ENCODE measurements around the gene GREB1L. TPM values are rescaled to one million over a fixed set of nuclear protein-coding genes. Genes with fewer than 3 reads are reported as not detected.
A peak's percentile ranks its signal among the peaks of the same experiment; 100 is the strongest.
"Not testable (repeated sequence)": the region's sequence is repeated elsewhere in the genome, so short reads cannot be mapped to it uniquely, and the experiment has no call there.

Gene GREB1L
- total RNA-seq, 6 experiments from 2014 or later: 1.9 to 10.8 (median 2.3) TPM

- H3K9me3 Mint-ChIP-seq: no peaks in the 10 kb centered on the region
- peak; percentile 21 for DNase-seq
- no peaks in the 10 kb centered on the region for H3K36me3 Mint-ChIP-seq (ENCODE audit: low read depth)
- H3K4me3 Mint-ChIP-seq: no peak overlapping the region
- peaks cover 32% of the 10 kb centered on the region for H3K4me1 Mint-ChIP-seq (ENCODE audit: low read depth)
- H3K27me3 Mint-ChIP-seq (ENCODE audit: insufficient read depth): no peaks in the 10 kb centered on the region; the same call in 1 of the 2 replicates
- peak overlapping the region; percentile 0; the same call in 1 of the 2 replicates for H3K27ac Mint-ChIP-seq
- no peak for TF ChIP-seq CTCF (IDR thresholded peaks at IDR 0.05)
These were observed 72.7 kb downstream of the GREB1L start for GRCh38 chr18:21314724-21315123.

GRCh38 chr18:21315126-21315525 is 73.1 kb downstream of the GREB1L start:
- H3K4me1 Mint-ChIP-seq (ENCODE audit: low read depth): peaks cover 32% of the 10 kb centered on the region
- H3K9me3 Mint-ChIP-seq: not testable (repeated sequence)

GRCh38 chr18:21315741-21316197 is 73.7 kb downstream of the GREB1L start:
- TF ChIP-seq CTCF (IDR thresholded peaks at IDR 0.05): no peak
- Mint-ChIP-seq H3K4me1 (ENCODE audit: low read depth) (peaks cover 32% of the 10 kb centered on the region), H3K27me3 (ENCODE audit: insufficient read depth) (no peaks in the 10 kb centered on the region; the same call in 1 of the 2 replicates), H3K36me3 (ENCODE audit: low read depth) (no peaks in the 10 kb centered on the region), H3K4me3 (no peak overlapping the region), H3K9me3 (no peaks in the 10 kb centered on the region), H3K27ac (peak overlapping the region; percentile 54; the same call in 1 of the 2 replicates)
- no peak for DNase-seq

More at GRCh38 chr18:21315126-21315525, 73.1 kb downstream of the GREB1L start:
- not testable (repeated sequence) for H3K27me3 Mint-ChIP-seq (ENCODE audit: insufficient read depth); DNase-seq; H3K27ac Mint-ChIP-seq; H3K36me3 Mint-ChIP-seq (ENCODE audit: low read depth); H3K4me3 Mint-ChIP-seq

GRCh38 chr18:21316296-21316695 is 74.3 kb downstream of the GREB1L start:
- no peak for DNase-seq
- Mint-ChIP-seq H3K4me1 (ENCODE audit: low read depth) (peaks cover 32% of the 10 kb centered on the region), H3K27ac (peak overlapping the region; percentile 54; the same call in 1 of the 2 replicates), H3K9me3 (no peaks in the 10 kb centered on the region), H3K36me3 (ENCODE audit: low read depth) (no peaks in the 10 kb centered on the region), H3K27me3 (ENCODE audit: insufficient read depth) (no peaks in the 10 kb centered on the region; the same call in 1 of the 2 replicates), H3K4me3 (no peak overlapping the region)
- no peak for TF ChIP-seq CTCF (IDR thresholded peaks at IDR 0.05)

GRCh38 chr18:21321711-21322110 is 79.7 kb downstream of the GREB1L start:
- Mint-ChIP-seq H3K9me3 (no peaks in the 10 kb centered on the region), H3K4me1 (ENCODE audit: low read depth) (peaks cover 7% of the 10 kb centered on the region; the same call in 1 of the 2 replicates)

More at GRCh38 chr18:21321711-21322110, 79.7 kb downstream of the GREB1L start:
- Mint-ChIP-seq H3K27ac (no peak overlapping the region; the same call in 1 of the 2 replicates), H3K4me3 (peak overlapping the region; percentile 65; the same call in 1 of the 2 replicates), H3K36me3 (ENCODE audit: low read depth) (no peaks in the 10 kb centered on the region), H3K27me3 (ENCODE audit: insufficient read depth) (no peaks in the 10 kb centered on the region; the same call in 1 of the 2 replicates)
- no peak for TF ChIP-seq CTCF (IDR thresholded peaks at IDR 0.05)
- DNase-seq: no peak

Measured in HFFc6 (cell line).